MM.1S (cell line): Measurements from ENCODE around the gene CSNK1G3.

Source experiments
- CTCF ChIP-seq: fragments of 300-600 bp; sonication (generic); IDR thresholded peaks from 2 replicates; pipeline ENCODE4 v1.5.1; 2016; ENCODE audit warnings: antibody characterized with exemption, low read length, mixed read lengths
- EZH2 ChIP-seq: fragments of 300-600 bp; sonication (generic); optimal IDR thresholded peaks from 2 replicates; pipeline ENCODE3; 2017; ENCODE audit warnings: low read depth, mild to moderate bottlenecking, antibody characterized with exemption, low read length, mixed read lengths
- EZH2phosphoT487 ChIP-seq: fragments of 300-600 bp; sonication (generic); IDR thresholded peaks from 2 replicates; pipeline ENCODE4 v1.6.1; 2018; ENCODE audit warnings: antibody characterized with exemption, low read length

DNA sequence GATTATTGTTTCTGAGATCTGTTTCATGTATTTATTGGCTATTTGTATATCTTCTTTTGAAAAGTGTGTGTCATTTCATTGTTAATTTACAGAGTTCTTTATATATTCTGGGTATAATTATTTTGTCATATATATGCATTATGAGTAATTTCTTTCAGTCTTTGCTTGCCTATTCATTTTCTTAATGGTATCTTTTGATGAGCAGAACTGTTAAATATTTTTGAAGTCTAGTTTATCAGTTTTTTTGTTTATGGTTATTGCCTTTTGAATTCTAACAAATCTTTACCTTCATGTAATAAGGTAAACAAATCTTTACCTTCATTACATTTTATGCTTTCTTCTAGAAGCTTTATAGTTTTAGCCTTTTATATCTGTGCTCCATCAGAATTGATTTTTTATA is 66.4 kb downstream of the CSNK1G3 start:
- TF ChIP-seq CTCF: no peak
- no peak for TF ChIP-seq EZH2
- no peak for TF ChIP-seq EZH2phosphoT487
